Fibroblast of lung (primary cell): Measurements from ENCODE around the gene PIP4K2A.

ENCODE experiments used
- EZH2 ChIP-seq: IDR thresholded peaks from 2 replicates; pipeline ENCODE4 v1.5.1; 2012; ENCODE audit warnings: low read length, control low read depth, mild to moderate bottlenecking; ENCODE audit errors: missing control alignments
- TF ChIP-seq, protein P1 (sequence below), 2 donors: IDR thresholded peaks in 1 of 2; conservative IDR thresholded peaks in 1 of 2; 1 replicate in 1 of 2; 2 replicates in 1 of 2; pipeline ENCODE4 v1.5.1; 2011 to 2012; ENCODE audit warnings: low read length in 2 of 2, control low read depth in 1 of 2, inconsistent platforms in 1 of 2, low read depth in 1 of 2, mild to moderate bottlenecking in 1 of 2

DNA sequence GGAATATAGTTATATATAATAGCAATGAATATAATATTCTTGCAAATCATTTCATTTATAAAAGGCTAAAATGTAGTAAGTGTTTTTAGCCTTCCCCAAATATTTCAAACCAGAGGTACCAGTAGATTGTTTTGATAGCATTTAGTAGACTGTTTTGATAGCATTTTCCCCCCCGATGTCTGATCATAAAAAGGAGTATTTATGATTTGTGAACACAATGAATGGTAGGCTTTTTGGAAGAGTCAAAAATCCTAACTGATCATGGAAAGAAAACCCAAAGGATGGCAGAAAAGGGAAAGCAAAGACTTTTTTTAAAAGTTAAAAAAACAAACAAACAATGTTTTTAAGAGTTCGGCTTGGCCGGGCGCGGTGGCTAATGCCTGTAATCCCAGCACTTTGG lies 152.5 kb downstream of the PIP4K2A start:
- TF ChIP-seq, protein P1, sequence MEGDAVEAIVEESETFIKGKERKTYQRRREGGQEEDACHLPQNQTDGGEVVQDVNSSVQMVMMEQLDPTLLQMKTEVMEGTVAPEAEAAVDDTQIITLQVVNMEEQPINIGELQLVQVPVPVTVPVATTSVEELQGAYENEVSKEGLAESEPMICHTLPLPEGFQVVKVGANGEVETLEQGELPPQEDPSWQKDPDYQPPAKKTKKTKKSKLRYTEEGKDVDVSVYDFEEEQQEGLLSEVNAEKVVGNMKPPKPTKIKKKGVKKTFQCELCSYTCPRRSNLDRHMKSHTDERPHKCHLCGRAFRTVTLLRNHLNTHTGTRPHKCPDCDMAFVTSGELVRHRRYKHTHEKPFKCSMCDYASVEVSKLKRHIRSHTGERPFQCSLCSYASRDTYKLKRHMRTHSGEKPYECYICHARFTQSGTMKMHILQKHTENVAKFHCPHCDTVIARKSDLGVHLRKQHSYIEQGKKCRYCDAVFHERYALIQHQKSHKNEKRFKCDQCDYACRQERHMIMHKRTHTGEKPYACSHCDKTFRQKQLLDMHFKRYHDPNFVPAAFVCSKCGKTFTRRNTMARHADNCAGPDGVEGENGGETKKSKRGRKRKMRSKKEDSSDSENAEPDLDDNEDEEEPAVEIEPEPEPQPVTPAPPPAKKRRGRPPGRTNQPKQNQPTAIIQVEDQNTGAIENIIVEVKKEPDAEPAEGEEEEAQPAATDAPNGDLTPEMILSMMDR (conservative IDR thresholded peaks at IDR 0.05 in 1 of 2, IDR thresholded peaks at IDR 0.05 in 1 of 2; ENCODE audit: low read depth in 1 of 2, low read length in 2 of 2) = no peak
- TF ChIP-seq EZH2 = no peak
